Hepatocyte (in vitro differentiated cells): ENCODE measurements around the gene OR4K14.

Experiments used
- EZH2 ChIP-seq: fragments of 200-600 bp; sonication (generic); IDR thresholded peaks from 2 replicates; pipeline ENCODE4 v1.6.1; 2016; ENCODE audit warnings: antibody characterized with exemption, mild to moderate bottlenecking, borderline replicate concordance
- EZH2phosphoT487 ChIP-seq: fragments of 200-600 bp; sonication (generic); IDR thresholded peaks from one replicate; pipeline ENCODE4 v1.6.1; 2018; ENCODE audit warnings: antibody characterized with exemption, mild to moderate bottlenecking, low read depth, moderate library complexity; ENCODE audit not compliant: unreplicated experiment, severe bottlenecking
- TF ChIP-seq, protein P1 (sequence below): fragments of 200-600 bp; sonication (generic); IDR thresholded peaks from 2 replicates; pipeline ENCODE4 v1.5.1; 2016; ENCODE audit warnings: antibody characterized with exemption, mild to moderate bottlenecking; ENCODE audit not compliant: poor library complexity

DNA sequence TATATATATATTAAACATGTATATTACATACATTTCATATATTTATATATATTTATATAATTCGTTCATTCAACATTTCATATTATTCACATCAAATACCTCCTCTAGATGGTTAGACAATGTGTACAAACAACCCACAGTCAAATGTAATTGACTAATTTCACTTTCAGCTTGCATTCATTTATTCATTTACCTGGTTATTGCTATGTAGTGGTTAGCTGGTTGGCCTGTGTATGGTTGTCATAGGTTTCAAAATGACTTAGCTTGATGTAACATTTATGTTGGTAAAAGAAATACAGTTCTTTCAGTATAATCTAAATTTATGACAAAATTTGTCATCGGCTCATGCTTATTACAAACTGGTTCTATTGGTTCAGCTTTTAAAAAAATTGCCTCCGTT, 16.3 kb upstream of the OR4K14 start:
- TF ChIP-seq, protein P1, sequence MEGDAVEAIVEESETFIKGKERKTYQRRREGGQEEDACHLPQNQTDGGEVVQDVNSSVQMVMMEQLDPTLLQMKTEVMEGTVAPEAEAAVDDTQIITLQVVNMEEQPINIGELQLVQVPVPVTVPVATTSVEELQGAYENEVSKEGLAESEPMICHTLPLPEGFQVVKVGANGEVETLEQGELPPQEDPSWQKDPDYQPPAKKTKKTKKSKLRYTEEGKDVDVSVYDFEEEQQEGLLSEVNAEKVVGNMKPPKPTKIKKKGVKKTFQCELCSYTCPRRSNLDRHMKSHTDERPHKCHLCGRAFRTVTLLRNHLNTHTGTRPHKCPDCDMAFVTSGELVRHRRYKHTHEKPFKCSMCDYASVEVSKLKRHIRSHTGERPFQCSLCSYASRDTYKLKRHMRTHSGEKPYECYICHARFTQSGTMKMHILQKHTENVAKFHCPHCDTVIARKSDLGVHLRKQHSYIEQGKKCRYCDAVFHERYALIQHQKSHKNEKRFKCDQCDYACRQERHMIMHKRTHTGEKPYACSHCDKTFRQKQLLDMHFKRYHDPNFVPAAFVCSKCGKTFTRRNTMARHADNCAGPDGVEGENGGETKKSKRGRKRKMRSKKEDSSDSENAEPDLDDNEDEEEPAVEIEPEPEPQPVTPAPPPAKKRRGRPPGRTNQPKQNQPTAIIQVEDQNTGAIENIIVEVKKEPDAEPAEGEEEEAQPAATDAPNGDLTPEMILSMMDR: no peak
- TF ChIP-seq EZH2 (no peak), EZH2phosphoT487 (no peak)
